Measurements from ENCODE around the gene PROSER3.

PROSER3 gene

DNA sequence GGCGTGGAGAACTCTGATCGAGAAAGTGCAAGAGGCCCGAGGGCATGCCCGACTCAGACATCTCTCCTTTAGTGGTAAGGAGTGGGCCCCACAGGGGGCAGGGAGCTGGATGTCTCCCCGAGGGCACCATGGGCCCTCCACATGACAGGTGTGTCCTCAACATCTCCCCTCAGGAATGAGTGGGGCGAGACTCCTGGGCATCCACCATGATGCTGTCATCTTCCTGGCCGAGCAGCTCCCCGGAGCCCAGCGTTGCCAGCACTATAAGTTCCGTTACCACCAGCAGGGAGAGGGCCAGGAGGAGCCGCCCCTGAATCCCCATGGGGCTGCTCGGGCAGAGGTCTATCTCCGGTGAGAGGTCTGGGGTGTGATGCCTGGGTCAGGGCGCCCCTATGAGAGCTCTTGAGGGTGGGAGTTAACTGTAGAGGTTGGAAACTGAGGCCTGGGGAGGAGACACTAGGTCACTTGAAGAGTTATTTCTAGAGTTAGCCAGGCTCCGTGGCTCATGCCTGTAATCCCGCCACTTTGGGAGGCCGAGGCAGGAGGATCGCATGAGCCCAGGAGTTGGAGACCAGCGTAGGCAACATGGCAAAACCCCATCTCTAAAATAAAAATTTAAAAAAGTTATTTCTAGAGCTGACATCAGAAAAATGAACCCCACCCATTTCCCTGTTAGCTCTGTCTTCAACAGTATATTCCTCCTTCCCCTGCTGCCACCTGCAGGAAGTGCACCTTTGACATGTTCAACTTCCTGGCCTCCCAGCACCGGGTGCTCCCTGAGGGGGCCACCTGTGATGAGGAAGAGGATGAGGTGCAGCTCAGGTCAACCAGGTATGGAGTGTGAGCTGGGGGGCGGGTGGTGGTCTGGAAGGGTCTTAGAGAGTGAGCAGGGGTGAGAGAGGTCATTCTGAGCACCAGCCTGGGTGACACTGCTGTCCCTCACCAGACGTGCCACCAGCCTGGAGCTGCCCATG, 20.8 kb upstream of the PROSER3 start:
- DNase-seq (ENCODE audit: extremely low spot score, insufficient read length, low read depth) (no peak), FAIRE-seq (no peak)

DNA sequence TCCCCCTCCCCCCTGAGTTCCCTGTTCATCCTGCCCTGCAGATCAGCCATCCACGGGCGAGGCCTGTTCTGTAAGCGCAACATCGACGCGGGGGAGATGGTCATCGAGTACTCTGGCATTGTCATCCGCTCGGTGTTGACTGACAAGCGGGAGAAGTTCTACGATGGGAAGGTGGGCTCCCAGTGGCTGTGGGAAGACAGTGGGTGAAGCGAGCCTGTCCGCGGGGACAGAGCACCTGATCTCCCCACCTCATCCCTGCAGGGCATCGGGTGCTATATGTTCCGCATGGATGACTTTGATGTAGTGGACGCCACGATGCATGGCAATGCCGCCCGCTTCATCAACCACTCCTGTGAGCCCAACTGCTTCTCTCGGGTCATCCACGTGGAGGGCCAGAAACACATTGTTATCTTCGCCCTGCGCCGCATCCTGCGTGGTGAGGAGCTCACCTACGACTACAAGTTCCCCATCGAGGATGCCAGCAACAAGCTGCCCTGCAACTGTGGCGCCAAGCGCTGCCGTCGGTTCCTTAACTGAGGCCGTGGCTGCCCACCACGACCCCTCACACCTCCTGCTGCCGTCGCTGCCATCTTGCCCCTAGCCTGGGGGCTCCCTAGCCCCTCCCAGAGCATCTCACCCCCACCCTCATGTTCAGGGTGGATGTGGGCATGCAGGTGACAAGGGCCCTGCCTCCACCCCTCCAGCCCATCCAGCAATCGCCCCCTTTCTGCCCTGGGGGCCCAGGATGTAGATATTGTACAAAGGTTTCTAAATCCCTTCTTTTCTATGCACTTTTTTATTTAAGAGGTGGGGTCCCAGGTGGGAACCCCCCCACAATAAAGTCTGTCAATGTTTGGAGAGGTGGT, 19.7 kb upstream of the PROSER3 start:
- FAIRE-seq (no peak), DNase-seq (ENCODE audit: extremely low spot score, insufficient read length, low read depth) (no peak)

GRCh38 chr19:35738887-35739229, 19.1 kb upstream of the PROSER3 start:
- no peak for DNase-seq (ENCODE audit: extremely low spot score, insufficient read length, low read depth)
- no peak for FAIRE-seq

DNA sequence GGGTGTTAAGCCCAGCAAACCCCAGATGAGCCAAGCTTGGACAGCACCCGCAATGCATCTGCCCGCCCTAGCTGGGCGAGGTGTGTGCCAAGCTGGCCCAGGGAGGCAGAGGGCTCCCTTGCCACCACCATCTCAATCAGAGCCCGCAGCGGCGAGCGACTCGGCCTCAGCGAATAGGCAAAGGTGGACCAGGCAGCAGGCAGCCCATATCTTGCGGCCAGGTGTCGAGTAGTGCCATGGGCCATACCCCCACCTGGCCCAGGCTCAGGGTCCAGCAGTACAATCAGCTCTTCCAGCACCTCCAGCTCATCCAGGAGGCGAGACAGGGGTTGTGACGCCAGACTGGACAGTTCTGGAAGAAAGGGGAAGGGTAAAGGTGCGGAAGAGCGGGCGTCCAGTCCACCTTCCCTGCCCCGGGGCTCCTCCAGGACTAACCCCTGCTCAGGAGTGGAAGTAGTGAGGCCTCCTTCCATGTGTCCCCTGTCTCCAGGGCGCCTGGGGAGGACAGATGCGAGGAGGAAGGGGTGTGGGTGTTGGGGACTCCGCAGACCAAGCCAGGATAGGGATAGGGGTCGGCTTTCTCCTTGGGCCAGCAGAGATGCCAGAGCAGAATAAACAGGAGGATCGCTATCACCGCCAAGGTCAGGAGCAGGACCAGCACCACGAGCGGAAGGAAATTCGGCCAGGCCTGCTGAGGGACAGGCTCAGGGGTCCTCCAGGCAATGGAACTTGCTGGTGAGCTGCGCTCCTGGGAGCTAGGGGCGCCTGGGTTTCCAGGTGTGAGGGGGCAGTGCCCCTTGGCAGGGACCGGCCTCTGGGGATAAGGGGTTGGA, 18.5 kb upstream of the PROSER3 start:
- DNase-seq (ENCODE audit: extremely low spot score, insufficient read length, low read depth) (no peak), FAIRE-seq (no peak)

GRCh38 chr19:35740108-35740422, 17.9 kb upstream of the PROSER3 start:
- no peak for FAIRE-seq

DNA sequence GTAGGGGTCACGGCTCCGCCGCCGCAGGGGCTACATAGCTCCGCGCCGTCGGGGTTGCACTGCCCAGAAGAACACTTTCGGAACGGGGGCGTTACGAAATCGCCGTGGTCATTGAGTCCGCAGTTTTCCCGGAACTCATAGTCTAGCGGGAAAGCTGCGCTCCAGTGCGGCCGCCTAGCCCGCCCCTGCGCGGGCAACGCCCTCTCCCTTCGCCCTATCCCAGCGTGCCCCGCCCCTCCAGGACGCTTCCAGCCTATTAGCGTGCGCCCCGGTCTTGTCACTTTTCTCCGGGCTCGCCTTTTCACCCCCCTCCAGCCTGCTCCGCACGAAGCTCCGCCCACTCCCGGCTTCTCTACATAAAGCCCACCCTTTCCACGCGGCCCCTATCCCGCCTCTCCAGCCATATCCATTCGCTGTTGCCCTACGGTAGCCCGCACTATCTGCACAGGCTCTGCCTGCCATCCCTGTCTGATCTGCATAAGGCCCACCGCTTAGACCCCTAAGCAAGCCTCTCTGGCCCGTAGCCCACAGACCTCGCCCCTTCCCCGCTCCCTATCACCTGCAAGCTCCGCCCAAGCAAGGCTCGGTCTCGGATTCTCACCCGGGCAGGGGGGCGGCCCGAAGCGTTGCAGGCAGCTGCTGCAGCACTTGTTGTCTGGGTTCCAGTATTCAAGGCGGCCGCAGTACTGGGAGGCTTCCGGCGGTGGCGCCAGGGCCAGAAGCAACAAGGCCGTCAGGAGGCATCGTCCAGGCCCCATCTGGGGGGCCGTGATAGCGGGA, 17.4 kb upstream of the PROSER3 start:
- FAIRE-seq: peak; percentile 93

More at GRCh38 chr19:35740108-35740422, 17.9 kb upstream of the PROSER3 start:
- DNase-seq (ENCODE audit: extremely low spot score, insufficient read length, low read depth): no peak

DNA sequence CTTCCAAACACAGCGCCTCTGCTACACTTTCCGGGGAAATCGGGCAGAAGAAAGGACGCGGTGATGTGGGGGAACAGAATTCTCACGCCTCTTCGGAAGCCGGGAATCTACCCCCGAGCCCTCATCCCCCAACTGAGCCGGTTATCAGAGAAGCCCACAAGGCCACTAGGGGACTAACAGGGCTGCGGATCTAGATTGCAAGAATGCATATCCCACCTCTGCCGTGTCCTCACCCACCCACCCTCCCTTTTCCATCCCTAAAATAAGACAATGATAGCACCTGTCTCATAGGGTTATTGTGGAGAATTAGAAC, 16.8 kb upstream of the PROSER3 start:
- no peak for FAIRE-seq
- DNase-seq (ENCODE audit: extremely low spot score, insufficient read length, low read depth): no peak

More for the DNA sequence above, 17.4 kb upstream of the PROSER3 start:
- peak; percentile 90 for DNase-seq (ENCODE audit: extremely low spot score, insufficient read length, low read depth)

DNA sequence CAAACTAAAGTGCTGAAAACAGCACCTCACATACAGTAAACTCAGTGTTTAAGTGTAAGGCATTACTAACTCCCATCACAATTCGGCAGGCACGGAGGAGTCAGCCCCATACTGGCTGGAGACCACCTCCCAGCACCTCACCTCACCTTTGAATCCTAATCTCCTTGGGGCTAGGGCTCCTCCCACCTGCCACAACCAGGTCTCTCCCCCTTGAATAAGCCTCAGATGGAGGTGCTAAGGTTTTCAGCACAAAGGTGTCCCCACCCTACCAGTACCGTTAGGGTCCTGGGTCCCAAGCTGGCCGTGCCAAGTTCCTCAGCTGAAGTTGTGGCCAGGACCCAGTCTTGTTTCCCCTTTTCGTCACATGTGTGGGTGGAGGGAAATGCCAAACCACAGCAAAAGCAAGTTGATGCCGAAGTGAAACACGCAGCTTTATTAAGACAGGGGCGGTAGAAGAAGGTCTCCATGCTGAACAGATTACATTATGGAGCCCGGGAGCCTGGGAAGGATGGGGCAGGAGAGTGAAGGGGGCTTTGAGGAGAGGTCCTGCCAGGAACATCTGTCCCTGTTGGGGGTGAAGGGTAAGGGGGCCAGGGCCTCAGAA, 15.8 kb upstream of the PROSER3 start, which contains the start of gene IGFLR1:
TSS of gene IGFLR1 (minus strand) at position 332 of the 604 bp plus-strand sequence. CDS start 1,272 bp downstream, outside the sequence.
- DNase-seq (ENCODE audit: extremely low spot score, insufficient read length, low read depth): peak; percentile 32
- FAIRE-seq: peak; percentile 95

GRCh38 chr19:35743640-35744429, 14.1 kb upstream of the PROSER3 start:
- DNase-seq (ENCODE audit: extremely low spot score, insufficient read length, low read depth): no peak
- no peak for FAIRE-seq

GRCh38 chr19:35744430-35745327, 13.3 kb upstream of the PROSER3 start:
- peak; percentile 92 for FAIRE-seq
- DNase-seq (ENCODE audit: extremely low spot score, insufficient read length, low read depth): no peak

- FAIRE-seq: peak; percentile 99
- peak; percentile 84 for DNase-seq (ENCODE audit: extremely low spot score, insufficient read length, low read depth)
Observed at GRCh38 chr19:35745328-35746086, 12.5 kb upstream of the PROSER3 start, which contains the start of the genes PSENEN and U2AF1L4. Gene PSENEN (plus strand): TSS chr19:35745651. CDS start chr19:35745931, 280 bp downstream. Gene U2AF1L4 (minus strand): TSS chr19:35745418. CDS start chr19:35745391, 27 bp downstream.

DNA sequence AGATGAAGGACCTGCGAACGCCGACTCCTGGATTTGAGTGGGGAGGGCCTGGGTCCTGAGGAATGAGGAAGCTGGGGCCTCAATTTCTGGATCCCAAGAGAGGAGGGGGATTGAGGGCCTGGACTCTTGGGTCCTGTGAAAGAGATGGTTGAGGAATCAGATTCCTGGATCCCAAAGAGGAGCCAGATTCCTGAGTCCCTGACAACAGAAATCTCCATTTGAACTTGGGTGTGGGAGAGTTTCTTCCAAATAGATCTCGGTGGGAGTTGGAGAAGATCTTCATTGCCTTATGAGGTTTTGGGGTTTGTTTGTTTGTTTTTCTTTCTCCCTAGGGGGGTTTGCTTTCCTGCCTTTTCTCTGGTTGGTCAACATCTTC, 11.9 kb upstream of the PROSER3 start:
- no peak for FAIRE-seq
- DNase-seq (ENCODE audit: extremely low spot score, insufficient read length, low read depth): no peak

DNA sequence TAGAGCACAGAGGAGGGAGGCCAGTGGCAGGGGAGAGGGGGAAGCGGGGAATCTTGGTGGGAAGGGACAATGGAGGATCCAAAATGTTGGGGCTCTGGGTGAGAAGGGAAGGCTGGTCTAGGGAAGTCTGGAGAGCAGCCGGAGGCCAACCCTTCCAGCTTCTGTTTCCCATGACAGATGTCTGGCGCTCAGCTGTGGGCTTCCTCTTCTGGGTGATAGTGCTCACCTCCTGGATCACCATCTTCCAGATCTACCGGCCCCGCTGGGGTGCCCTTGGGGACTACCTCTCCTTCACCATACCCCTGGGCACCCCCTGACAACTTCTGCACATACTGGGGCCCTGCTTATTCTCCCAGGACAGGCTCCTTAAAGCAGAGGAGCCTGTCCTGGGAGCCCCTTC, 11.4 kb upstream of the PROSER3 start:
- no peak for DNase-seq (ENCODE audit: extremely low spot score, insufficient read length, low read depth)
- FAIRE-seq: no peak

DNA sequence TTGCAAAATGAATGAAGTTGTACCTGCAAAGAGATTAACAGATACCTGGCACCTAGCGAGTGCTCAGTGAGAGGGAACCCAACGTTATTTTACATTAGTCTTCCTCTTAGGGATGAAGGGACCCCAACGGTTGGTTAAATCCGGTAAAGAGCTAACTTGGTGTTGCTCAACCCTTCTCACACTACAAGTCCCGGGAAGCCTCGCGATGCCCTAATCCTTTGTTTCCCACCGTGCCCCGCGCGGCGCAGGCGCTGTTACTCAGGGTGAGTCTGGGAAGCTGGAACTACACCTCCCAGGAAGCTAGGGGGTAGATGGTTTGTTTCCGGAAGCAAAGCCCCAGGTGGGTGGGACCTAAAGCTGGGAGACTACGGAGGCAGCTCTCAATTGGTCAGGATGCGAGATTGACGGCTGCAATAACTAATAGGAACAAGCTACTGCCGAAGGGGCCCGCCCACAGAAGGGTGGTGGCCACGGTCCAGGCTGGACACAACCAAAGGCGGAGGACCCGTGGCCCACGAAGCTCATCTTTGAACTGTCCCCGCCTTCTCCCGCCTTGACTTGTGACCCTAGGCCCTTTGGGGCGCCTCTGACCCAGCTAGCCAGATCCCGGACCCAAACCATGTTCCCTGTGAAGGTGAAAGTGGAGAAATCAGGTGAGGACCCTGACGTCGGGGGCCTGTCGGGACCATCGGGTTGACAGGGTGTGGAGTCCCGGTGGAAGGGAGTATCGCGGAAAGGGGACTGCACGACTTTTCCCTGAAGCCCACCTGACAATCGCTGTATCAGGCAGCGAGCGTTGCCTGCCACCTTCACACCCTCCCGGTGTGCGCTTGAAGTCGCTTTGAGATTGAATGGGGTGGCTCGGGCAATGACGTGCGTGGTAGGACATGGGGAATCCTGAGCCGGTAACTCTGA, 9.6 kb upstream of the PROSER3 start, which contains the start of gene LIN37:
TSS of gene LIN37 (plus strand) at position 471 of the 915 bp plus-strand sequence. CDS start at position 620, 149 bp downstream.
- FAIRE-seq (peak; percentile 99), DNase-seq (ENCODE audit: extremely low spot score, insufficient read length, low read depth) (peak; percentile 83)

DNA sequence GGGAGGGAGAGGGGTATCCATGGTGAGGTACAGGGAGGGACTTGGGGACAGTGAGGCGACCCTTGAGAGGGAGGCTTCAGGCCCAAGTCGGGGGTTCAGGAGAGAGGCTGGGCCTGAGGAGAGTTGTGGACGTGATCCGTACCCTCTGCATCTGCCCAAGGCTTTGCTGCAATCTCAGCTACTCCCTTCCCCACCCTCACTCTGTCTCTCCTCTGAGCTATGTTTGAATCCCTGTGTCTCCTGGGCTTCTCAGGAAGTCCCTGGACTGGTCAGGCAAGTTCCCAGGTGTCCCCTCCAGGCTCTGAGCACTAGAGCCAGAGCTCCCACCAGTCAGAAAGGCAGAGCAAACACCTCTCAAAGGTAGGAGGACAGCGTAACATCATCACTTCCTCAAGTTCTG, 7.8 kb upstream of the PROSER3 start:
- FAIRE-seq: no peak
- no peak for DNase-seq (ENCODE audit: extremely low spot score, insufficient read length, low read depth)
